A549 (cell line): ENCODE data around the gene HLCS.

Experiments
- CHD4 ChIP-seq: fragments of 200-600 bp; sonication (generic); IDR thresholded peaks from 2 replicates; pipeline ENCODE4 v1.6.1; 2016; ENCODE audit warnings: antibody characterized with exemption, mild to moderate bottlenecking, borderline replicate concordance
- EP300 ChIP-seq, 2 experiments: fragments of >200 bp; sonication (Bioruptor Twin); formaldehyde crosslinking; IDR thresholded peaks; 2 replicates in 1 of 2; 3 replicates in 1 of 2; pipeline ENCODE4 v1.6.1; 2016 to 2017
- MAZ ChIP-seq: fragments of 150-350 bp; IDR thresholded peaks from 2 replicates; pipeline ENCODE4 v1.6.1; 2014; ENCODE audit warnings: antibody characterized with exemption, low read depth, low read length, borderline replicate concordance
- POLR2A ChIP-seq: IDR thresholded peaks from 2 replicates; pipeline ENCODE4 v1.6.1; 2012; ENCODE audit warnings: mild to moderate bottlenecking, low read length
- RAD21 ChIP-seq, 2 experiments: fragments of >200 bp in 1 of 2; sonication (Bioruptor Twin) in 1 of 2; formaldehyde crosslinking in 1 of 2; IDR thresholded peaks in 1 of 2; conservative IDR thresholded peaks in 1 of 2; 2 replicates in 1 of 2; 3 replicates in 1 of 2; pipeline ENCODE4 v1.6.1; 2012 to 2018; ENCODE audit warnings: inconsistent platforms in 1 of 2
- RNF2 ChIP-seq: fragments of 200-600 bp; sonication (generic); IDR thresholded peaks from 2 replicates; pipeline ENCODE4 v1.6.1; 2016; ENCODE audit warnings: low read depth, mild to moderate bottlenecking, antibody characterized with exemption, moderate library complexity, borderline replicate concordance
- TF ChIP-seq, protein P1 (sequence below): fragments of 250-450 bp; sonication (Bioruptor Pico); IDR thresholded peaks from 2 replicates; pipeline ENCODE4 v1.5.0; 2021; ENCODE audit warnings: mild to moderate bottlenecking, moderate library complexity, borderline replicate concordance
- TF ChIP-seq, protein P2 (sequence below): fragments of >200 bp; sonication (Bioruptor Twin); formaldehyde crosslinking; IDR thresholded peaks from 3 replicates; pipeline ENCODE4 v1.5.1; 2016

DNA sequence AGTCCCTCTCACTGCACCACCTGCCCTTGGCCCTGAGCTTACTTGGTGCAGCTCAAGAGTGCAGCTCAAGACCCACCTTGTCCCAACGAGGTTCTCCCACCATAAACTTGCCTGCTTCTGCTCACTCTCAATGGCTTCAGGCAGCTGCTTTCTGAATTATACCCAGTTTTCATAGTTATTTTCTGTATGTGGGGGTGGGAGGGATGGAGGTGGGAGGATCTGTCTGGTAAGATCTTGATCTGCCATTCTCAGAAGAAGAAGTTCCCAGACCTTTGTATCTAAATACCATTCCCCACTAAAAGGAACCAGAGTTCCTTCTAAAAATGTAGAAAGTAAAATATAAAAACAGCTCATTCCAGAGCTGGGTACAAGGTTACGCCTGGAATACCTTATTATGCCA, 156.0 kb downstream of the HLCS start:
- no peak for TF ChIP-seq POLR2A
- TF ChIP-seq, protein P1, sequence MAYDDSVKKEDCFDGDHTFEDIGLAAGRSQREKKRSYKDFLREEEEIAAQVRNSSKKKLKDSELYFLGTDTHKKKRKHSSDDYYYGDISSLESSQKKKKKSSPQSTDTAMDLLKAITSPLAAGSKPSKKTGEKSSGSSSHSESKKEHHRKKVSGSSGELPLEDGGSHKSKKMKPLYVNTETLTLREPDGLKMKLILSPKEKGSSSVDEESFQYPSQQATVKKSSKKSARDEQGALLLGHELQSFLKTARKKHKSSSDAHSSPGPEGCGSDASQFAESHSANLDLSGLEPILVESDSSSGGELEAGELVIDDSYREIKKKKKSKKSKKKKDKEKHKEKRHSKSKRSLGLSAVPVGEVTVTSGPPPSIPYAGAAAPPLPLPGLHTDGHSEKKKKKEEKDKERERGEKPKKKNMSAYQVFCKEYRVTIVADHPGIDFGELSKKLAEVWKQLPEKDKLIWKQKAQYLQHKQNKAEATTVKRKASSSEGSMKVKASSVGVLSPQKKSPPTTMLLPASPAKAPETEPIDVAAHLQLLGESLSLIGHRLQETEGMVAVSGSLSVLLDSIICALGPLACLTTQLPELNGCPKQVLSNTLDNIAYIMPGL = no peak
- TF ChIP-seq, protein P2, sequence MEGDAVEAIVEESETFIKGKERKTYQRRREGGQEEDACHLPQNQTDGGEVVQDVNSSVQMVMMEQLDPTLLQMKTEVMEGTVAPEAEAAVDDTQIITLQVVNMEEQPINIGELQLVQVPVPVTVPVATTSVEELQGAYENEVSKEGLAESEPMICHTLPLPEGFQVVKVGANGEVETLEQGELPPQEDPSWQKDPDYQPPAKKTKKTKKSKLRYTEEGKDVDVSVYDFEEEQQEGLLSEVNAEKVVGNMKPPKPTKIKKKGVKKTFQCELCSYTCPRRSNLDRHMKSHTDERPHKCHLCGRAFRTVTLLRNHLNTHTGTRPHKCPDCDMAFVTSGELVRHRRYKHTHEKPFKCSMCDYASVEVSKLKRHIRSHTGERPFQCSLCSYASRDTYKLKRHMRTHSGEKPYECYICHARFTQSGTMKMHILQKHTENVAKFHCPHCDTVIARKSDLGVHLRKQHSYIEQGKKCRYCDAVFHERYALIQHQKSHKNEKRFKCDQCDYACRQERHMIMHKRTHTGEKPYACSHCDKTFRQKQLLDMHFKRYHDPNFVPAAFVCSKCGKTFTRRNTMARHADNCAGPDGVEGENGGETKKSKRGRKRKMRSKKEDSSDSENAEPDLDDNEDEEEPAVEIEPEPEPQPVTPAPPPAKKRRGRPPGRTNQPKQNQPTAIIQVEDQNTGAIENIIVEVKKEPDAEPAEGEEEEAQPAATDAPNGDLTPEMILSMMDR = no peak
- TF ChIP-seq RAD21 (conservative IDR thresholded peaks at IDR 0.05 in 1 of 2, IDR thresholded peaks at IDR 0.05 in 1 of 2) = no peak
- no peak for TF ChIP-seq EP300 (IDR thresholded peaks at IDR 0.05)
- TF ChIP-seq MAZ = no peak
- TF ChIP-seq CHD4 = no peak
- TF ChIP-seq RNF2 = no peak
